Renal cortex interstitium (tissue), 11 donors: ENCODE results near the gene LMX1A. TPM values are rescaled to one million over a fixed set of nuclear protein-coding genes. Genes with fewer than 3 reads are reported as not detected.

Experiments used
- DNase-seq, 11 donors: peaks; one replicate each; pipeline ENCODE4 v3.0.0-alpha.2; 2013; ENCODE audit warnings: low read depth in 9 of 11, low spot score in 4 of 11; ENCODE audit errors: extremely low read depth in 1 of 11
- polyA plus RNA-seq, 3 donors: library from polyadenylated mRNA; unstranded; fragments of 120-200 nt; gene quantifications; one replicate each; pipeline ENCODE4 v1.2.1, GENCODE V29; 2013; ENCODE audit not compliant: insufficient read length in 3 of 3

The LMX1A gene
- polyA plus RNA-seq, 3 donors: 0.07 TPM; not detected in 2

GRCh38 chr1:165288350-165289120 is 68.0 kb downstream of the LMX1A start:
- DNase-seq: no peak

GRCh38 chr1:165287781-165288180 is 68.7 kb downstream of the LMX1A start:
- DNase-seq: no peak

DNA sequence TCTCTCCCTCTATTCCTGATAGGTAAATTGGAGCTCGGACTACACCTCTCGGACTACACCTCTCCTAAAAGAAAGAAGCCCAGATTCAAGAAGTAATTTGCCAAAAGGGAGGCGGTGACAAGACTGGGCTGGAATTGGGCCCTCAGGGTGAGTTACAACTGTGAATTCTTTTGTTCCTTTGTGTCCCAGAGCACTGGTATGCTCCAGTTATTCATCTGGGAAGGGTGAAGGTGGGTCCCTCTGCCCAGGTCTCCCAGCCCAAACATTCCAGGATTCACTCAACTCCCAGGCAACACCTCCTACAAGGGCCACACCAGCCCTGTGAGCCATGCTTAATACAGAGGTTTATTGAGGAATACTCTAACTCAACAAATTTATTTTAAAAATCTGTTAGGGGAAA is 69.2 kb downstream of the LMX1A start:
- no peak for DNase-seq

DNA sequence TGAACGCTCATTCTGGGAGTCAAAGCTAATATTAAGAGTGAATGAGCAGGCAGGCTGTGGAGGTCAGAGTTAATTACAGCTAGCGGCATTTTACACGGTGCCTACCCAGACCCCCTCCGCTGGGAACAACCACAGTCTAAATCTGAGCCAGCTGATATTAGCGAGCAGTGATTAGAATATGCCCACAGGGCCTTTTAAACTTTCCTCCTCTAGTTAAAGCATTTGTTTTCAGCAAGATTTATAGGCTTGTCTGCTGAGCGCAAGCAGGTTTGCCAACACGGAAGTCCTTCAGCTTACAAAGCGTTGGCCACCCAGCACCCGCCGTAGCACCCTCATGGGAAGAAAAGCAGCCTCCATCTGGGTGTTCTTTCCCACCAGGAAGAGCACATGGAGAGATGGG is 72.1 kb downstream of the LMX1A start:
- DNase-seq: peak in 1 of 11 donors; percentile 35

- DNase-seq: no peak
Observed at GRCh38 chr1:165281207-165281901, 75.2 kb downstream of the LMX1A start.

DNA sequence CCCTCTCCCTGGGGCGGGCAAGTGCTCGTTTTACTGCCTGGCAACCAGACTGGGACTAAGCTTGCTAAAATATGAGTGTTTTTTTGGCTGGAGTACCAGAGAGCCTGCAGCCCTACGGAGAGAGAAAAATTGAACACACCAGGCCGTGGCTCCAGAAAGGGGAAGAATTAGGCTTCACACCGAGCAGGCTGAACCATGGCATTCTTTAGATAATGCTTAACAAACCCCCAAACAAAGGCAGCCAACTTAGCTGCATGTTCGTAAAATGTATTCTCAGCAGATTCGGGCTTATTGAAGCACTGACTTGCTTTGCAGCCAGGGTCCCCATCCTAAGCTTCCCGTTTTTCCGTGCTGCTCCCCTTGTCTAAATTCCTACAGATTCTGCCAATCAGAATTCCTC is 76.6 kb downstream of the LMX1A start:
- DNase-seq: no peak

DNA sequence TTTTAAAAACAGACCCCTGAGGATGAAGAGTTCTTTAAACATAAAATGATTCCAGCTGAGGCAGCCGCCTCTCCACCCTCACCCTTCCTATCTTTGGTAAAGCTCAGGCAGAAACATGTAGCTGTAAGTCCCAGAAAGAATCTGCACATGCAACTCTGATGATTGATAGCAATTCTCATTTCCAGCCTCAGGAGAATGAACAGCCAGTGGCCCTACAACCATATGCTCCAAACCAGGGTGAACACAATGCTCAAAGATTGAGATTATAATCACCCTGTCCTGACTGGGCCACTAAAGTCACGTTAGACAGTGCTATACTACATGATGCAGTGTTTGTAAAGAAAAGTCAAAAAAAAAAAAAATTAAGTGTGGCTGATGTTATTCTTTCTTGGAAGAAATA is 80.2 kb downstream of the LMX1A start:
- no peak for DNase-seq

DNA sequence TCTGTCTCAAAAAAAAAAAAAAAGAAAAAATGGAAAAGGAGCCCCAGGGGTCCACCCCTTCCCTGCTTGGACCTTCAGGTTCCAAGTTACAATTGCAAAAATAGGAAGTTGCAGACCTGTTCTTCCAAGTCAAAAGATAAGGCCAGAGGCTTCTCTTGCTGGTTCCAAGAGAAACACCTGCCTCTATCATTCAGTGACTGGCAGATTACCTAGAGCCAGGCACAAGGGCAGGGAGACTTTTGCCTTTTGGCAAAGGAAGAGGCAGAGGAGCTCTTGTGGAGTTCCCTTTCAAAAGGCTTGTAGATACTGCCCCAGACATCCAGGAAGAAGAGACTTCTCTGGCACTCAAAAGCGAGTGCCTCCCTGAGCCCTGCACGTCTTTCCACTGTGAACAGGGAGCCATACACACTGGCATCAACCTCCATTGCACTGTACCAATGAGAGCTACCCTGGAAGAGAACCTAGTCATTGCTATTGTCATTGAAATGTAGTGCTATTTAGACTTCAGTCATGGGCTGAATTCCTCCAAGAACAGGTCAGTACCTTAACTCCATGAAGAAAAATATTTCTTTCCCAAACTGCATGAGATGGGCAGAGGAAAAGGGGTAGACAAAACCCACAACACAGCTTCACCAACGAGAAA is 91.2 kb downstream of the LMX1A start:
- no peak for DNase-seq

GRCh38 chr1:165259706-165260428 is 96.6 kb downstream of the LMX1A start:
- DNase-seq: no peak

GRCh38 chr1:165259236-165259635 is 97.3 kb downstream of the LMX1A start:
- DNase-seq: no peak

DNA sequence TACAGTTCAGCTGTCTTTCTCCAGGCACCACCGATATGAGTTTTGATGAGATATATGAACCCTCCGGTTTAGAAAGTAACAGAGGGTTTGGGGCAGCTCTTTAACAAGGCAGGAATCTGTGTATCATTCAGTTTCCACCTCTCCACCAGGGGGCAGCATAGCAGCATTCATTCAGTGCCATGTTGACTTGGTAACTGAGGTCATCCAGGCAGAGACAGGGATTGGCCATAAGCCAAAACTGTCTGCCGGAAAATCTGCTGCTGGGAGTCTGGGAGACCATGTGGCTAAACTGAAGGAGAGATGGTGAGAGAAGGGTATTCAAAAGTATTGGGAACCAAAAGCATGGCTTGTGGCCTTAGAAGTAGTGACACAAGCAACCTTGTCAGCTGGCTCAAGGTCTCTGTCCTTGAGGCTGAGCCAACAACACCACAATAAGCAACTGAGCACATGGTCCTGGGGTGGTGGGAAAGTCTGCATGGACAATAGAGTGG is 98.5 kb downstream of the LMX1A start:
- DNase-seq: peak in 9 of 11 donors; percentile 27 to 68 (median 47)

DNA sequence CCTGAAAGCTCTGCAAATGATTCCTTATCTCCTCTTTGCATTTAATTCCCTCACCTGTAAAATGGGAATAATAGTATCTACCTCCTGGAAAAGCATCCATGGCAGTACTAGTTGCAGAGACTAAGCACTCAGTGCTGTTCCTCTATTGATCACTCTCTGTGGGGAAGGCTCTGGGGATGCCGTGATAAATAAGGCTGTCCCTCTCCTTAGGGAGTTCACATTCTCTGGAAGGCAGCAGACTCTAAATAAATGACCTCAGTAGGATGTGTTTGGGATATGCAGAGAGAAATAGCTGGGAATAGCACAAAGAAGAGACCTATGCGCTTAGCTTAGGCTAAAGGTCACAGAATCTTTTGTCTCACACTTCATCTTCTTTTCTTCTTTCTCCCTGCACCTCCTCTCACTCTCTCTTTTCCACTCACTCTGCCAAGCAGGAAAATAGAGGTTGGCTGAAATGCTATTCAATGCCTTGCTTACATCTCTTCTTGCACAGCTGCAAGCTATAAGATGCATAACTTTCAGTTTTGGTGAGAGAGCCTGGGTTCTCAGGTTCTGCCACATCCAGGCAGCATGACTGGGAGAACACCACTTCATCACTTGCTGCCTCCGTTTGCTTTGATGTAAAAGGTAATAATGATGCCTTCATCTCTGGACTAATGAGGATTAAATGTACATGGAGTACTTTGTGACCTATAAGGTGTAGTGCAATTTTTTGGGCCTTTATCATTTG is 101.5 kb downstream of the LMX1A start:
- DNase-seq: no peak

- no peak for DNase-seq
Observed at GRCh38 chr1:165254376-165254775, 102.1 kb downstream of the LMX1A start.

- no peak for DNase-seq
Observed at GRCh38 chr1:165253818-165254254, 102.7 kb downstream of the LMX1A start.

GRCh38 chr1:165248969-165249571 is 107.4 kb downstream of the LMX1A start:
- no peak for DNase-seq

GRCh38 chr1:165241952-165242351 is 114.6 kb downstream of the LMX1A start:
- DNase-seq: no peak

DNA sequence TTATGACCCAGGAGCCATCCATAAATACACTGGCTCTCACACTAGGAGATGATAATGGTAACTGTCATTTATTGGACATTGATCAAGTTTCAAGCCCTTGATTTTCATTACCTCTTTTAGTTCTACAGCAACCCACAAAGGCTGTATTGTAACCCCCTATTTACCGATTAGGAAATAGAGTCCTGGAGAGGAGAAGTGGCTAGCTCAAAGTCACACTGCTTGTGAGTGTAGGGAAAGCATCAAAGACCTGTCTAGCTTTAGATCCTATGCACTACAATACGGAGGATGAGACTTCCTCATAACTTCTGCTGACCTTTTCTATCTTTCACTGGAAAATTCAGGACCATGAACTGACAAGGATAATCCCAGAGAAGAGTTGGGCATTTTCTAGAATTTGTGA is 115.2 kb downstream of the LMX1A start:
- no peak for DNase-seq

DNA sequence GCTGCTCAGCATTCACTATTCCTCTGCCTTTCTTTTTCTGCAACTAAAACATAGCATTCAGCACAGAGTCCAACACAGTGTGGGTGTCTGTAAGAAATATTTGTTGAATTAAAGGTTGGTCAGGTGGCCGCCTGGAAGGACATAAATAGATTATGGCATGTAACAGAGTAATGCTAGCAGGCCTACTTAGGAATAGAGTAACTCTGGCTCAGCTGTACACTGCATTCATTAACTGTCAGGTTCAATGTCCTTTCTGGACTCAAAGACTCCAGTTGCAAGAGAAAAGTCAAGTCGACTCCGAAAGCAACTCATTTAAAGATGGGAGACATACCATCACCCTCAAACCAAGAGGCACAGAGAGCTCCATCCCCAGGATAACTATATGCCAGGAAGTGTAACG is 116.0 kb downstream of the LMX1A start:
- DNase-seq: no peak
